Keratinocyte (primary cell): ENCODE data around the gene NUDT21. TPM values are rescaled to one million over a fixed set of nuclear protein-coding genes. Genes with fewer than 3 reads are reported as not detected.

Experiments used
- DNase-seq: peaks from one replicate; pipeline ENCODE4 v3.0.0-alpha.2; 2011; ENCODE audit warnings: low read depth, missing footprints, low spot score
- FAIRE-seq: peaks from 2 replicates; lab custom pipeline; 2011; peaks lifted over from hg19 to GRCh38; lab: Jason Lieb, UNC
- H2AFZ ChIP-seq: 2 replicates; pipeline ENCODE4 v1.6.0; 2012; ENCODE audit warnings: low read length, control low read depth, inconsistent platforms; ENCODE audit not compliant: control insufficient read depth
- H3K27ac ChIP-seq: 2 replicates; pipeline ENCODE4 v1.5.1; 2011; ENCODE audit warnings: low read length; ENCODE audit not compliant: control insufficient read depth, insufficient read depth
- H3K27me3 ChIP-seq: 3 replicates; pipeline ENCODE4 v1.6.0; 2011; ENCODE audit warnings: low read length; ENCODE audit not compliant: control insufficient read depth, insufficient read depth; ENCODE audit errors: extremely low read depth
- H3K36me3 ChIP-seq, 2 experiments: 2 replicates in 1 of 2; 3 replicates in 1 of 2; pipeline ENCODE4 v1.5.1; 2011; ENCODE audit warnings: low read length in 2 of 2, mild to moderate bottlenecking in 1 of 2; ENCODE audit not compliant: control insufficient read depth in 2 of 2, insufficient read depth in 2 of 2; ENCODE audit errors: extremely low read depth in 1 of 2
- H3K4me1 ChIP-seq: 3 replicates; pipeline ENCODE4 v1.5.1; 2011; ENCODE audit warnings: low read length; ENCODE audit not compliant: control insufficient read depth, insufficient read depth; ENCODE audit errors: extremely low read depth
- H3K4me2 ChIP-seq: 3 replicates; pipeline ENCODE4 v1.6.0; 2011; ENCODE audit warnings: low read depth, low read length; ENCODE audit not compliant: control insufficient read depth, insufficient read depth; ENCODE audit errors: extremely low read depth
- H3K4me3 ChIP-seq, 3 experiments: fragments of 200-600 bp in 1 of 3; sonication (generic) in 1 of 3; 2 replicates in 2 of 3; 3 replicates in 1 of 3; pipeline ENCODE4 v1.5.1; 2011 to 2016; ENCODE audit warnings: low read length in 3 of 3, mild to moderate bottlenecking in 3 of 3, control low read depth in 2 of 3, inconsistent platforms in 1 of 3, low read depth in 1 of 3, mixed read lengths in 1 of 3, mixed run types in 1 of 3, moderate library complexity in 1 of 3; ENCODE audit not compliant: control insufficient read depth in 2 of 3, insufficient read depth in 2 of 3; ENCODE audit errors: extremely low read depth in 1 of 3
- H3K79me2 ChIP-seq: 2 replicates; pipeline ENCODE4 v1.6.0; 2012; ENCODE audit warnings: low read length; ENCODE audit not compliant: control insufficient read depth, insufficient read depth
- H3K9ac ChIP-seq: 3 replicates; pipeline ENCODE4 v1.6.0; 2011; ENCODE audit warnings: low read length; ENCODE audit not compliant: control insufficient read depth, insufficient read depth; ENCODE audit errors: extremely low read depth
- H3K9me1 ChIP-seq: 3 replicates; pipeline ENCODE4 v1.6.0; 2011; ENCODE audit warnings: low read length; ENCODE audit not compliant: control insufficient read depth, insufficient read depth; ENCODE audit errors: extremely low read depth
- H3K9me3 ChIP-seq: 2 replicates; pipeline ENCODE4 v1.5.1; 2012; ENCODE audit warnings: low read depth, low read length; ENCODE audit not compliant: control insufficient read depth
- H4K20me1 ChIP-seq: 3 replicates; pipeline ENCODE4 v1.6.0; 2011; ENCODE audit warnings: low read length; ENCODE audit not compliant: control insufficient read depth, insufficient read depth; ENCODE audit errors: extremely low read depth
- CTCF ChIP-seq, 3 experiments: IDR thresholded peaks in 1 of 3; conservative IDR thresholded peaks in 1 of 3; optimal IDR thresholded peaks in 1 of 3; 2 replicates in 2 of 3; 3 replicates in 1 of 3; pipeline versions ENCODE3 to v1.5.1; 2011; ENCODE audit warnings: low read length in 3 of 3, mild to moderate bottlenecking in 3 of 3, moderate library complexity in 2 of 3, control low read depth in 1 of 3, inconsistent platforms in 1 of 3; ENCODE audit not compliant: insufficient read depth in 2 of 3; ENCODE audit errors: extremely low read depth in 1 of 3
- EZH2 ChIP-seq: IDR thresholded peaks from one replicate; pipeline ENCODE4 v1.6.1; 2012; ENCODE audit warnings: inconsistent platforms, mild to moderate bottlenecking, low read length, moderate library complexity
- dilution Hi-C: fragments of 300-500 bp; cut with MboI; formaldehyde crosslinking; loops from one replicate; pipeline ENCODE4 v1.7.0; 2020; ENCODE audit warnings: low sequenced_read_pairs; ENCODE audit not compliant: extremely low pct_ligation_motif_present
- polyA plus RNA-seq, 5 experiments: library from polyadenylated mRNA; depleted of rRNA in 3 of 5; stranded (reverse) in 3 of 5; stranded (forward) in 1 of 5; unstranded in 1 of 5; fragments of >200 nt; gene quantifications; 1 replicate in 1 of 5; 2 replicates in 3 of 5; 3 replicates in 1 of 5; pipeline versions ENCODE4 v1.2.1 to v1.2.3, GENCODE V29; 2011 to 2012; ENCODE audit warnings: missing spikeins in 2 of 5, low read depth in 1 of 5, low replicate concordance in 1 of 5

Gene NUDT21
- polyA plus RNA-seq, 1 donor (not counting 4 experiments of a cell fraction or from before 2014, with no cell fraction given), result 98.2 TPM

GRCh38 chr16:56468800-56469199, 17.7 kb upstream of the NUDT21 start:
- no peak overlapping the region for H2AFZ ChIP-seq
- H3K27me3 ChIP-seq, result no peaks in the 10 kb centered on the region
- peaks cover 4% of the 10 kb centered on the region for H4K20me1 ChIP-seq
- no peaks in the 10 kb centered on the region for H3K79me2 ChIP-seq
- no peaks in the 10 kb centered on the region for H3K9me1 ChIP-seq
- dilution Hi-C loops, result no loop called here
- no peaks in the 10 kb centered on the region for H3K9me3 ChIP-seq
- H3K9ac ChIP-seq, result no peak overlapping the region
- H3K27ac ChIP-seq, result no peak overlapping the region
- H3K4me2 ChIP-seq, result no peak overlapping the region
- peaks cover 12% of the 10 kb centered on the region for H3K4me1 ChIP-seq
- TF ChIP-seq EZH2 (no peak), CTCF (optimal IDR thresholded peaks at IDR 0.05 in 1 of 3, IDR thresholded peaks at IDR 0.05 in 1 of 3, conservative IDR thresholded peaks at IDR 0.05 in 1 of 3; ENCODE audit: extremely low read depth in 1 of 3, insufficient read depth in 2 of 3, low read length in 3 of 3) (no peak)
- H3K4me3 ChIP-seq, result no peak overlapping the region
- peaks cover 31 to 54% of the 10 kb centered on the region in 2 experiments for H3K36me3 ChIP-seq
- no peak for DNase-seq
- FAIRE-seq, result no peak

GRCh38 chr16:56466344-56466743, 15.2 kb upstream of the NUDT21 start:
- no peak overlapping the region for H3K4me3 ChIP-seq
- no peaks in the 10 kb centered on the region for H3K79me2 ChIP-seq
- no peaks in the 10 kb centered on the region for H3K9me3 ChIP-seq
- FAIRE-seq (no peak), DNase-seq (no peak)
- no peak overlapping the region for H2AFZ ChIP-seq
- no peaks in the 10 kb centered on the region for H3K27me3 ChIP-seq
- no peak overlapping the region for H3K4me2 ChIP-seq
- no peaks in the 10 kb centered on the region for H3K9me1 ChIP-seq
- H3K9ac ChIP-seq, result no peak overlapping the region
- dilution Hi-C loops, result no loop called here
- H4K20me1 ChIP-seq, result peaks cover 4% of the 10 kb centered on the region
- no peak overlapping the region for H3K27ac ChIP-seq
- TF ChIP-seq CTCF (optimal IDR thresholded peaks at IDR 0.05 in 1 of 3, IDR thresholded peaks at IDR 0.05 in 1 of 3, conservative IDR thresholded peaks at IDR 0.05 in 1 of 3; ENCODE audit: extremely low read depth in 1 of 3, insufficient read depth in 2 of 3, low read length in 3 of 3) (no peak), EZH2 (no peak)
- H3K36me3 ChIP-seq, result peaks cover 26 to 37% of the 10 kb centered on the region in 2 experiments
- H3K4me1 ChIP-seq, result peaks cover 12% of the 10 kb centered on the region
